K562 (cell line): ENCODE data around the gene TOX3. TPM values are rescaled to one million over a fixed set of nuclear protein-coding genes. Genes with fewer than 3 reads are reported as not detected.

ENCODE experiments used
- ATAC-seq: fragments of 200-7000 bp; cut with Tn5 transposase; 3 replicates; pipeline ENCODE4 v1.9.1; 2020; ENCODE audit warnings: moderate library complexity
- BruUV-seq: library from RNA; stranded (reverse); fragments of 400-500 nt; replicated peaks from 2 replicates; lab custom pipeline; 2021; lab: Mats Ljungman, UMichigan
- CTCF ChIA-PET: fragments of 300-600 bp; formaldehyde crosslinking; extraction: SDS; loops from one replicate; lab custom pipeline; 2021; ENCODE audit warnings: low intra/inter-chr PET ratio; lab: Yijun Ruan, JAX
- POLR2A ChIA-PET: fragments of 300-600, 350-650 bp; sonication (Branson Sonifier 250); formaldehyde crosslinking; extraction: SDS; loops from one replicate; lab custom pipeline; 2021; ENCODE audit warnings: antibody characterized with exemption, inconsistent platforms; lab: Yijun Ruan, JAX
- DNase-seq, 4 experiments: peaks; one replicate each; pipeline versions ENCODE4 v3.0.0 to v3.0.0-alpha.2; 2011 to 2018; ENCODE audit warnings: low spot score in 3 of 4, mixed read lengths in 3 of 4; ENCODE audit errors: extremely low read depth in 1 of 4
- FAIRE-seq: peaks from 2 replicates; lab custom pipeline; 2011; peaks lifted over from hg19 to GRCh38; lab: Jason Lieb, UNC
- H2AFZ ChIP-seq: 2 replicates; pipeline ENCODE4 v1.6.0; 2011; ENCODE audit warnings: low read depth, low read length, control low read depth, inconsistent platforms
- H3K27ac ChIP-seq: fragments of 200-600 bp; 3 replicates; pipeline ENCODE4 v1.8.0; 2011; ENCODE audit warnings: low read depth, mild to moderate bottlenecking, control low read depth, inconsistent platforms, low read length, moderate library complexity, mixed read lengths; ENCODE audit errors: extremely low read depth
- H3K27me3 ChIP-seq, 2 experiments: fragments of 300-600 bp in 1 of 2; 2 replicates in 1 of 2; 3 replicates in 1 of 2; pipeline versions ENCODE4 v1.6.0 to v1.8.0; 2011; ENCODE audit warnings: inconsistent platforms in 2 of 2, low read length in 2 of 2, mild to moderate bottlenecking in 1 of 2, mixed read lengths in 1 of 2, moderate library complexity in 1 of 2; ENCODE audit not compliant: control insufficient read depth in 2 of 2, insufficient read depth in 2 of 2
- H3K36me3 ChIP-seq: fragments of 300-600 bp; 3 replicates; pipeline ENCODE4 v1.8.0; 2011; ENCODE audit warnings: mild to moderate bottlenecking, low read length, inconsistent platforms; ENCODE audit not compliant: control insufficient read depth, insufficient read depth
- H3K4me1 ChIP-seq, 2 experiments: fragments of 200-600 bp in 1 of 2; replicated peaks in 1 of 2; 2 replicates in 1 of 2; 3 replicates in 1 of 2; pipeline versions ENCODE4 v1.5.1 to v1.8.0; 2011; ENCODE audit warnings: inconsistent platforms in 2 of 2, low read length in 2 of 2, mild to moderate bottlenecking in 1 of 2, mixed read lengths in 1 of 2, moderate library complexity in 1 of 2; ENCODE audit not compliant: control insufficient read depth in 2 of 2, insufficient read depth in 2 of 2
- H3K4me2 ChIP-seq: 2 replicates; pipeline ENCODE4 v1.6.1; 2011; ENCODE audit warnings: low read length, control low read depth, inconsistent platforms, mixed read lengths; ENCODE audit not compliant: insufficient read depth
- H3K4me3 ChIP-seq: fragments of 200-600 bp; sonication (generic), shearing (Covaris generic); 2 replicates; pipeline ENCODE4 v1.5.1; 2016; ENCODE audit warnings: control low read depth, inconsistent platforms
- H3K79me2 ChIP-seq: fragments of 200-600 bp; 3 replicates; pipeline ENCODE4 v1.8.0; 2011; ENCODE audit warnings: low read length, inconsistent platforms; ENCODE audit not compliant: control insufficient read depth, insufficient read depth
- H3K9ac ChIP-seq, 2 experiments: 2 replicates each; pipeline versions ENCODE4 v1.6.0 to v1.6.1; 2011; ENCODE audit warnings: low read depth in 2 of 2, low read length in 2 of 2, control low read depth in 1 of 2, inconsistent platforms in 1 of 2, mild to moderate bottlenecking in 1 of 2, mixed read lengths in 1 of 2; ENCODE audit not compliant: insufficient read depth in 1 of 2
- H3K9me1 ChIP-seq: one replicate; pipeline ENCODE4 v1.6.0; 2011; ENCODE audit warnings: inconsistent platforms, mild to moderate bottlenecking, low read length, moderate library complexity; ENCODE audit not compliant: control insufficient read depth, insufficient read depth
- H3K9me3 ChIP-seq: replicated peaks from 2 replicates; pipeline ENCODE4 v1.5.1; 2011; ENCODE audit warnings: low read depth, low read length, inconsistent platforms; ENCODE audit not compliant: control insufficient read depth, insufficient read depth
- H4K20me1 ChIP-seq: replicated peaks from 2 replicates; pipeline ENCODE4 v1.6.1; 2011; ENCODE audit warnings: low read length, inconsistent platforms, mixed read lengths; ENCODE audit not compliant: control insufficient read depth, insufficient read depth
- GATAD2B ChIP-seq: fragments of 450-650 bp; IDR thresholded peaks from 2 replicates; pipeline ENCODE4 v1.6.1; 2017; ENCODE audit warnings: mild to moderate bottlenecking, borderline replicate concordance
- IRF2 ChIP-seq: sonication (generic); formaldehyde crosslinking; IDR thresholded peaks from 2 replicates; pipeline ENCODE4 v1.8.1; 2022; ENCODE audit warnings: mild to moderate bottlenecking, missing genetic modification reagents
- NFIC ChIP-seq: fragments of 450-650 bp; IDR thresholded peaks from 2 replicates; pipeline ENCODE4 v1.6.1; 2017; ENCODE audit warnings: mild to moderate bottlenecking, inconsistent platforms
- NR2F6 ChIP-seq: fragments of 450-650 bp; formaldehyde crosslinking; IDR thresholded peaks from 2 replicates; pipeline ENCODE4 v1.4.0; 2020; ENCODE audit warnings: mild to moderate bottlenecking
- NR4A1 ChIP-seq, 2 experiments: fragments of 250-450 bp in 1 of 2; fragments of 450-650 bp in 1 of 2; sonication (Bioruptor Pico) in 1 of 2; IDR thresholded peaks; 2 replicates each; pipeline versions ENCODE4 v1.4.0 to v1.6.1; 2016 to 2020; ENCODE audit warnings: mild to moderate bottlenecking in 2 of 2, missing compliant biosample characterization in 1 of 2, missing genetic modification characterization in 1 of 2, moderate library complexity in 1 of 2
- SMARCB1 ChIP-seq: IDR thresholded peaks from 2 replicates; pipeline ENCODE4 v1.6.1; 2011; ENCODE audit warnings: improper control_type of control experiment, low read depth; ENCODE audit not compliant: insufficient read length
- ZNF592 ChIP-seq: fragments of 450-650 bp; IDR thresholded peaks from 2 replicates; pipeline ENCODE4 v1.6.1; 2017; ENCODE audit warnings: antibody characterized with exemption, mild to moderate bottlenecking
- ZSCAN32 ChIP-seq: fragments of 450-650 bp; formaldehyde crosslinking; IDR thresholded peaks from 2 replicates; pipeline ENCODE4 v1.4.0; 2020; ENCODE audit warnings: mild to moderate bottlenecking, moderate library complexity
- WGBS: fragments of 100-300 bp; shearing (Covaris generic); methylation state at CpG from one replicate; pipeline ENCODE4 v1.1.6; 2016; ENCODE audit warnings: low coverage, mixed read lengths; ENCODE audit not compliant: insufficient coverage; ENCODE audit errors: missing lambda C conversion rate; 5-methylcytosine and 5-hydroxymethylcytosine counted together
- in situ Hi-C: fragments of 300-500 bp; cut with MboI; formaldehyde crosslinking; loops from 4 replicates; pipeline ENCODE4 v1.15.0; 2018; ENCODE audit warnings: inconsistent platforms, mixed read lengths
- intact Hi-C: fragments of 100-400 bp; cut with micrococcal nuclease; formaldehyde crosslinking; loops from 2 replicates; pipeline ENCODE4 v1.14.2; 2022
- polyA plus RNA-seq, 8 experiments: library from polyadenylated mRNA; depleted of rRNA in 4 of 8; stranded (reverse) in 5 of 8; unstranded in 3 of 8; fragments of >200 nt; fragmentation: Nextera tagmentation in 2 of 8; fragmentation: Illumina TruSeq in 1 of 8; extraction: Ambion mirVana in 2 of 8; extraction: Trizol in 1 of 8; gene quantifications; 2 replicates each; pipeline versions ENCODE4 v1.2.1 to v1.2.3, GENCODE V29; 2011 to 2014; ENCODE audit warnings: inconsistent platforms in 1 of 8, missing spikeins in 1 of 8
- total RNA-seq, 7 experiments: library from RNA; depleted of rRNA in 6 of 7; stranded (reverse); fragments of >200 nt in 6 of 7; fragmentation: Illumina TruSeq in 2 of 7; extraction: Trizol in 2 of 7; gene quantifications; 2 replicates each; pipeline versions ENCODE4 v1.2.1 to v1.2.3, GENCODE V29; 2011 to 2021; ENCODE audit warnings: low replicate concordance in 1 of 7
- TF ChIP-seq, protein P1 (sequence below): fragments of 450-650 bp; IDR thresholded peaks from 2 replicates; pipeline ENCODE4 v1.6.1; 2016
- TF ChIP-seq, protein P2 (sequence below): fragments of 450-650 bp; IDR thresholded peaks from 2 replicates; pipeline ENCODE4 v1.6.1; 2016; ENCODE audit warnings: mild to moderate bottlenecking

Gene TOX3
- total and polyA plus RNA-seq, 9 of the 15 experiments (the other 6 are each of a cell fraction or from before 2014, with no cell fraction given), result not detected

DNA sequence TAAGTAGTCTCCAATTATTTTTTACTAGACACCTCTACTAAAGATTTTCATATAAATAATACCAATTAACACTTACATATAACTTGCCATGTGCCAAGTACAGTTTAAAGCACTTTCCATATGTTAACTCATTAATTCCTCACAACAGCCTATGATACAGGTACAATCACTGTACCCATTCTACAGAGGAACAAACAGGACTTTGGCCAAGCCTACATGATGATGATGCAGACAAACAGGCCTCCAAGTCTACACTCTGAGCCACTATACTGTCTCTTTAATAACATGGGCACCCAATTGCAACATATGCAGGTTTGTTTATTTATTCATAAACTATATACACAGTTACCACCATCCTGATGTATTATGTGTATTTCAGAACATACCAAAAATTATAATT lies 46.0 kb downstream of the TOX3 start (continued):
- TF ChIP-seq ZNF592, result no peak

DNA sequence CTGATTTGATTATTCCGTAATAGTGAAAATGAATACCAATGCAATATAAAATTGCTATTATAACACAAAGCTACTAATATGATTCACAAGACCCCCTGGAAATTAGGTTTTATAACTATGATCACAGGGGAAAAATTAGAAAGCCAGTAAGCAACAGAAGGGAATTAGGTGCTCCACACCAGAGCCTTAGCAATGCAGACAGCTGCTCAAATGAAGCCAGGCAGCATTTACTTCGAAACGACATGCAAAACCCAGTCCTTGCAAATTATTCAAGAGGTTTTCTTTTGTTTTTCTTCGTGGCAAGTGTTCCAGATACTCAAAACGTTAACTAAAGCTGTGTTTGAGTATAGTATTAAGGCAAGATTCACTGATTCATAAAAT lies 47.9 kb downstream of the TOX3 start:
- intact Hi-C loops (no loop called here), in situ Hi-C loops (no loop called here)
- no peak overlapping the region for H3K4me3 ChIP-seq
- FAIRE-seq, result no peak
- ChIA-PET POLR2A (no interaction called here), CTCF (no interaction called here)
- H3K9ac ChIP-seq, result no peak overlapping the region
- no peaks in the 10 kb centered on the region for H3K79me2 ChIP-seq
- no peak overlapping the region for H3K4me2 ChIP-seq
- no peaks in the 10 kb centered on the region for H3K9me3 ChIP-seq
- no TSS peak for BruUV-seq
- WGBS, result 1% methylated on average over 5 of the region's 5 CpGs
- H4K20me1 ChIP-seq, result no peaks in the 10 kb centered on the region
- H3K27me3 ChIP-seq, result no peaks in the 10 kb centered on the region
- H3K27ac ChIP-seq, result no peak overlapping the region
- no peak overlapping the region for H2AFZ ChIP-seq
- no peak for ATAC-seq
- H3K4me1 ChIP-seq, result no peaks in the 10 kb centered on the region
- H3K36me3 ChIP-seq, result no peaks in the 10 kb centered on the region
- no peak for DNase-seq
- no peaks in the 10 kb centered on the region for H3K9me1 ChIP-seq
- TF ChIP-seq, protein P1, sequence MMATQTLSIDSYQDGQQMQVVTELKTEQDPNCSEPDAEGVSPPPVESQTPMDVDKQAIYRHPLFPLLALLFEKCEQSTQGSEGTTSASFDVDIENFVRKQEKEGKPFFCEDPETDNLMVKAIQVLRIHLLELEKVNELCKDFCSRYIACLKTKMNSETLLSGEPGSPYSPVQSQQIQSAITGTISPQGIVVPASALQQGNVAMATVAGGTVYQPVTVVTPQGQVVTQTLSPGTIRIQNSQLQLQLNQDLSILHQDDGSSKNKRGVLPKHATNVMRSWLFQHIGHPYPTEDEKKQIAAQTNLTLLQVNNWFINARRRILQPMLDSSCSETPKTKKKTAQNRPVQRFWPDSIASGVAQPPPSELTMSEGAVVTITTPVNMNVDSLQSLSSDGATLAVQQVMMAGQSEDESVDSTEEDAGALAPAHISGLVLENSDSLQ, result no peak
- TF ChIP-seq ZSCAN32 (CRISPR knock-in tag) (no peak), NR4A1 (CRISPR knock-in tag; IDR thresholded peaks at IDR 0.05) (no peak), NR4A1 (tag; IDR thresholded peaks at IDR 0.05) (no peak), SMARCB1 (no peak), IRF2 (no peak), NR2F6 (no peak), NFIC (no peak), GATAD2B (no peak)
- TF ChIP-seq, protein P2, sequence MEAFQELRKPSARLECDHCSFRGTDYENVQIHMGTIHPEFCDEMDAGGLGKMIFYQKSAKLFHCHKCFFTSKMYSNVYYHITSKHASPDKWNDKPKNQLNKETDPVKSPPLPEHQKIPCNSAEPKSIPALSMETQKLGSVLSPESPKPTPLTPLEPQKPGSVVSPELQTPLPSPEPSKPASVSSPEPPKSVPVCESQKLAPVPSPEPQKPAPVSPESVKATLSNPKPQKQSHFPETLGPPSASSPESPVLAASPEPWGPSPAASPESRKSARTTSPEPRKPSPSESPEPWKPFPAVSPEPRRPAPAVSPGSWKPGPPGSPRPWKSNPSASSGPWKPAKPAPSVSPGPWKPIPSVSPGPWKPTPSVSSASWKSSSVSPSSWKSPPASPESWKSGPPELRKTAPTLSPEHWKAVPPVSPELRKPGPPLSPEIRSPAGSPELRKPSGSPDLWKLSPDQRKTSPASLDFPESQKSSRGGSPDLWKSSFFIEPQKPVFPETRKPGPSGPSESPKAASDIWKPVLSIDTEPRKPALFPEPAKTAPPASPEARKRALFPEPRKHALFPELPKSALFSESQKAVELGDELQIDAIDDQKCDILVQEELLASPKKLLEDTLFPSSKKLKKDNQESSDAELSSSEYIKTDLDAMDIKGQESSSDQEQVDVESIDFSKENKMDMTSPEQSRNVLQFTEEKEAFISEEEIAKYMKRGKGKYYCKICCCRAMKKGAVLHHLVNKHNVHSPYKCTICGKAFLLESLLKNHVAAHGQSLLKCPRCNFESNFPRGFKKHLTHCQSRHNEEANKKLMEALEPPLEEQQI, result no peak
